ENCODE results near the gene IPO8.

IPO8 gene

DNA sequence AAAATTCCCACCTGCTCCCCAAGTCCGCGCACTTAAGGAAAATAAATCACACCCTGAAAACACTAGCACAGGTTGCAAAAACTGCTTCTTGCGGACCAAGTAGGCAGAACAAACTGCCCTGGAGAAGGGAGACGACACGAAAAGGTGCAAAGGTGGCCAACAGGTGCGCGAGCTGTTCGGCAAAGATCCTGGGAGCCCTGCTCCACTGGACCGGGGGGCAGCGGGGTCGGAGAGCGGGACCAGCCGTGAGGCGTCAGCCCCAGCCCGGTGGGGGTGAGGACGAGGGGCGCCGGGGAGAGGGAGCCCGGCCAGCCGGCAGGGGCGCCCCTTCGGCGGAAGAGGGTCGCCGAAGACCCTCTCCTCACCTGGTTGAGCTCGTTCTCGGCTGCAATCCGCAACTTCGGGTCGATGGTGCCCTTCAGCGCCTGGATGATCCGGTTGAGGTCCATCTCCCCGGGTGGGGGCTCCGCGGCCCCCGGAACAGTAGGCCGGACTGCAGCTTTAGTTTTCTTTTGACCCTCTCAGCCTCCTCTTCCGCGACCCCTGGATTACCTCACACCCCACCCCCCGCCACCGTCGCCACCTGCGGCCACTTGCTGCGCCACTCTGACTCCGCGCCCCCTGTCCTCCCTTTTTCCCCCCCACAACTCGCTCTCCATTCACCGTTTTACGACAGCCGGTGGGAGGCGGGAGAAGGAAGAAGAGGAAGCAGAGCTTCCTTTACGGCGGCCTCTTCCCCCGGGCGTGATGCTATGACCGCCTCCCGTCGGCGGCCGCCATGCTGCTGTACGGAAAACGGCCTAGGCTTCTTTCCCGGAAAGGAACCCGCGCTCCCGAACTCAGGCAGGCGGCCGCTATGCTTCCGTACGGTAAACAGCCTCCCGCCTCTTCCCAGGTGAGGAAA lies at the start of gene IPO8:
TSS of gene IPO8 (minus strand) at position 671 of the 904 bp plus-strand sequence. CDS start at position 449, 222 bp downstream.
- DNase-seq = peak; percentile 89

DNA sequence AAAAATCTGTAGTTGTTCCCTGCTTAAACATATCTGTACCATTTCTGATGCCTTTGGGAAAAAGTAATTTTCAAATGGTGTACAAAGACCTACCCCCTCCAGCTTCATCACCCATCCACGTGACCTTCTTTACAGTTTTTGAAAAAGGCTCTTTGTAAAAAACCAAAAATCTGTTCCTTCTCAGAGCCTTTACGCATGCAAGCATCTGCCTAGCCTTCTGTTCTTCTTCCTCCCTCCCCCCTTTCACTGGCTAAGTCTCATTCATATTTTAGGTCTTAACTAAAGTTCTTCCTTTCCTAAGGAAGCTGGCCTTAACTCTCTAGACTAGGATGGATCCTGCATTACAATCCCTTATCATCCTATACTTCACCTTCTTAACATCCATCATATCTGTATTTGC lies 48.7 kb upstream of the IPO8 start:
- DNase-seq = no peak

DNA sequence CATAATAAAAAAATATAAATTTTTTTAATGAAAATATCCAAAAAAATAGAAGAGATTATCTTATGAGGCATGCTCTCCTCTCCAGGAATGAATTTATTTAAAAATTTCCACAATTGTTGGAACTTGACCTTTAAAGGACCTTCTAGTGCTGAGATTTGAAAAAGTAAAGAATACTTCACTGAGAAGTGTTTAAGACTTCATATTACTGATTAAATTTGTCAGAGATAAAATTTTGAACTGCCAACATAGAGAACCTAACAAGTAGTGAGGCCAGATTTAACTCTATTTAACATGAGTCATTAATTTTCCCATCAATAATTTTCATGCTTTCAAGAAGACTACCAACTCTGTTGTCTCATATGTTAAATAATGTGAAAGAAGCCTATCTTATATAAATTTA lies 44.6 kb upstream of the IPO8 start:
- DNase-seq = no peak

DNA sequence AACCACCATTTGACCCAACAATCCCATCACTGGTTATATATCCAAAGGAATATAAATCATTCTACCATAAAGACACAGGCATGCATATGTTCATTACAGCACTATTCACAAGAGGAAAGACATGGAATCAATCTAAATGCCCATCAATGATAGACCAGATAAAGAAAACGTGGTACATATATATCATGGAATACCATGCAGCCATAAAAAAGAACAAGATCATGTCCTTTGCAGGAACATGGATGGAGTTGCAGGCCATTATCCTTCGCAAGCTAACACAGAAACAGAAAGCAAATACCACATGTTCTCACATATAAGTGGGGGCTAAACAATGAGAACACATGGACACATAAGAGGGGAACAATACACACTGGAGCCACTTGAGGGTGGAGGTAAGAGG lies 43.4 kb upstream of the IPO8 start:
- DNase-seq = no peak

DNA sequence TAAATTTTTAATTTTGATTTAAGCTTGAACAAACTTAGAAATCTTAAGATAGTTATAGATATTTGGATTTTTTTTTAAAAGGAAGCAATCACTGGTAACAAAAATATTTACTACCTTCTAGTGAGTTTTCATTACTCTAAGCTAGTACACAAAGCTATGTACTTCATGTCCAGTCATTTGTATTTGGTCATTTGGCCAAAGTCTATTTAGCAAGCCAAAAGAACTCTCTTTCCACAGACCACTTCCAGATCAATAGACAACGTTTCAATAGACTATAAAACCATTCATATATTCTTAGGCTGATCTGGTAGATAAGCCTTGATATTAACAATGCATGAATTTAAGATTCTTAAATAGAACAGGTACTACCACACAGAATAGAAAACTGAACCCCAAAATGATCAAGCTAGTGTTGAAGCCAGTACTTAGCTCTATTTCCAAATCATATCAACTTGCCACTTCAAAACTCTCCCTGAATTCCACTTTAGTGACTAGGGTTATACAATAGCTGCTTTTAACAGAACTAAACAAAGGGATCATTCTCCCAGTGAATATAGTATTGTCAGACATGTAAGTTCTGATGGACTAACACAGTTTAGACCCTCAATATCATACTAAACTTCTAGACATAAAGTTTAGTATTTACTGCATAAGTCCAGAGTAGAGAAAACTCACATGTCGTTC lies 37.4 kb upstream of the IPO8 start:
- no peak for DNase-seq

DNA sequence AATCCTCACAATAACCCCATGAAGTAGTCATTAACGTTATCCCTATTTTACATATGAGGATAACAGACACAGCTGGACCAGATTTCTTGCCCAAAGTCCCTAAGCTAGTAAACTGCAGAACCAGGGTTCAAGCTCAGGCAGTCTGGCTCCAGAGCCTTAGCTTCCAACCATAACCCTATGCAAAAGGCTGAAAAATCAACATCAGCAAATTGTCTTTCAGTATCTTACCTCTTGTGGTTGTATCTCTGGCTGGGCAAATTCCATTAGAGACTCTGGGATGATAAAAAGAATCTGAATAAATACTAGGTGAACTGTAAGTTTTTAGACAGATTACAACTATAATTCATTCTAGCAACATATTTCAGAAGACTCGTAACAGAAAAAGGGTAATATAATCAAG lies 34.3 kb upstream of the IPO8 start:
- no peak for DNase-seq

DNA sequence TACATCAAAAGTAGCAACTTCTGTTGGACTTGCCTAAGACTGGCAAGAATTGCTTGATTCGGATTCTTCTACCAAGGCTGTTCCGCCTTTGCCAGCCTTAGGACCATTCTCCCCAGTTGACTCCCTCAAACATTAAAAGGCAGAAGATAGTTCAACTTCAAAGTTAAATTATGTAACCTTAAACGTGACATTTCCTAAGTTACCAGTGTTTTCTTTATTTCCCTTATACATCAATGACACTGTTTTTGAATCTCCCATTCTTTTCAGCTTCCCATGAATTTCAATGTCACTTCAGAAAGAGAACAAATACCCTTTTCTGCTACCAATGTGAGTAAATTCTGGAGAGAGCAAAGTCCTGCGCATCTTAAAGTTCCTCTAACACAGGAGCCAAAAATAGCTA lies 33.9 kb upstream of the IPO8 start:
- DNase-seq = no peak

DNA sequence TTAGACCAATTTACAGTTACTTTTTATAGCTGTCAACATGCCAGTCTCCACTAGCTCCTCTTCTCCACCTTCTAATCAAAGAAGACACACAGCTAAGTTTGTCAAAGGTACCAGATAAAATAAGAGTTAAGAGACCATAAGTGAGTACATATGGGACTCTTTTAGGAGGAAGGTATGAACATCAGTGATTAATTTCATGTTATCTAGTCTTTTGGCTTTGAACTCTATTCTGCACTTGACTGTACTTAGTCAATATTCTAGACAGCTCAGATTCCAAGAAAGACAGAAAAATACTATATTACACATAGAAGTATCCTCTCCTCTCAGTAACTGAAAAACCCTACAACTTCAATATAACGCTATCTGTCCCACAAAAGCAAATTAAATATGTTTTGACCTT lies 31.0 kb upstream of the IPO8 start:
- DNase-seq = no peak

DNA sequence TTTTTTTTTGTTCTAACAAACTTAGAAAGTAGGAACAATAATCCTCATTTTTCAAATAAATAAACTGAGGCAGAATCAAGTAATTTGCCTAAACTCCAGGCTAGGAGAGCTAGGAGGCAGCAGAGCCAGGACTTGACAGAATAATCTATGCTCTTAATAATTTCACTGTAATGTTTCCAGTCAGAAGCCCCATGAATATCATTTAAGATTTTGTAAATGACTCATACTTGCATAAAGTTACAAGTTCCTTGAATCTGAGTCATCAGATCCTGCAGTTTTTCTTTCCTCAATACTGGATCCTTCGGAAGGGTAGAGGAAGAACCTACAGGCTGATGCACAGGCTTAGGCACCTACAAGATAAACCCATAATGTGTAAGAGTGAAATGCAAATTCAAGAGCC lies 30.1 kb upstream of the IPO8 start:
- no peak for DNase-seq

DNA sequence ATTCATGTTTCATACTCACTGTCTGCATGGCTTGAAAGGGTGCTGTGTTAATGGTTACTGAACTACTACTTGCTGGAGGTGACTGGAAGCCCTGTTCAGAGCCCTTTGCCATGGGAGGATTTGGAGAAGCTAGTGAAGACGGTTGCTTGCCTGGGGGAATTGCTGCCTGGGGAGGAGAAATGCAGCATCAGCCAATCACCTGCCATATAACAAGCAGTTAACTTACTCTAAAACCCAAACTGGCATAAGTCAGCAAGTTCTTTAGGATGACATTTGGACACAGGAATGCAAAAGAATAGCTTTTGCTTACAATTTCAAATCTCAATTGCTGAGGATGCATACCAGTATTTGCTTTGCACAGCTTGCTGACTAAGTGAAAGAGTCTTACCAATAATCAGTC lies 23.4 kb upstream of the IPO8 start:
- DNase-seq = no peak

DNA sequence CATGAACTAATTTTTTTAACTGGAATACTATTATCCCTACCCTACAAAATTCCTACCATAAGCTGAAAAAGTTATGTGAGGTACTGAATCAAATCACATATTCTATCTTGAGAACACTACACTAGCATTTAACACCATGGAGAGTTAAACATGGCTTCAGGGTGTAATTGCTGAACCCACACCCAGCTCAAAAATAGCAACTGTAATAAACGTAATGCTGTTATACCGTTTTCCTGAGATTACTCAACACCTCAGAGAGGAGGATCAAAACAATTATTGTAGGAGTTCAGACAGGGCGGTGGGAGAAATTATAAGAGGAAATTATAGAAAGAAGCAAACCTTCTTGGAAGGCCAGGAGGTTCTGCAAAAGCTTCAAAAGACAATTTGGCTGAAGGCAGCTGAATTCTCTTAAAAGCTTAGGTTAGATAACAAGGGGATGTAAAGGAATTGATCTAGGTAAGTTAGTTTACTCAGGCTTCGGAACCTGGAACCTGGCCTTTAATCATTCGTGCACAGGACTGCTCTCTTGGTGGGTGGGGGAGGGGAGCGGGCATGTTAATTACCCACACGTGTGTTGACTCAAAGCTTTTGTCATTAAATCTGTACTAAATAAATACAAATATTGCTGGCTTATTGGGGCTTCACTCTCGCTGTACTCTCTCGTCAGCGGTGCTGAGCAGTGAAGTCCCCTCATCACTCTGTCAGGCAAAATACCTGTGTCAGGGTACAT lies 12.1 kb upstream of the IPO8 start:
- no peak for DNase-seq

DNA sequence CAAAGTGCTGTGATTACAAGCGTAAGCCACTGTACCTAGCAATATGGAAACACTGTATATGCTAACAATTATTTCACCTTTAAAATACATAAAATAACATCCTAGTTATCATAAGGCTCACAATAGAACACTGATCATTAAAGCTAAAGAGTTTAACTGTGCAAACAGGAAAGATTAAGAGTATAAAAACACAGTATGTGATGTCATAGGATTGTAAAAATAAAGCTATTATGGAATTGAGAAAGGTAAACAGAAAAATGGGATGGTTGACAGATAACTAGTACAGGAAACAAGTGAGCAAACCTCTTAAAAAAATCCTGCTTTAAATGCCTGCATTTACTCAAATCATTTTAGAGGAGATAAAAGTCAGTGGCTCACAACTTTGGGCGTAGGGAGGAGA lies 10.8 kb upstream of the IPO8 start:
- no peak for DNase-seq

DNA sequence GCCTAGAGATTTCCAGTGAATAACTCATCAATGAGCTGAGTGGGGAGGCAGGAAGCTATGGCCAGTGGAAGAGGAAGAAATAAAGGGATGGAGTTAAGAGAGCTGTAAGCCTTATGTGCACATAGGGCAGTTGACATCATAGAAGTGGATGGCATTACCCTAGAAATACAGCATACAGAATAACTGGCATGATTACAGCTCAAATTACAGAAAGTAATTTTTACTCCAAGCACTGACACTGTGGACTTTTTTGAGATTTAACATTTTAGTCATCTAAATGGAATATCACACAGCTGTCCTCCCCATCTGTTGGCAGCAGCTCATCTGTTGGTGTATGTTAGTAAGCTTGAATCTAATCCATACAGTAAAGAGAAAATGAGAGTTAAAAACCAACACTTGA lies 5.4 kb upstream of the IPO8 start:
- no peak for DNase-seq

DNA sequence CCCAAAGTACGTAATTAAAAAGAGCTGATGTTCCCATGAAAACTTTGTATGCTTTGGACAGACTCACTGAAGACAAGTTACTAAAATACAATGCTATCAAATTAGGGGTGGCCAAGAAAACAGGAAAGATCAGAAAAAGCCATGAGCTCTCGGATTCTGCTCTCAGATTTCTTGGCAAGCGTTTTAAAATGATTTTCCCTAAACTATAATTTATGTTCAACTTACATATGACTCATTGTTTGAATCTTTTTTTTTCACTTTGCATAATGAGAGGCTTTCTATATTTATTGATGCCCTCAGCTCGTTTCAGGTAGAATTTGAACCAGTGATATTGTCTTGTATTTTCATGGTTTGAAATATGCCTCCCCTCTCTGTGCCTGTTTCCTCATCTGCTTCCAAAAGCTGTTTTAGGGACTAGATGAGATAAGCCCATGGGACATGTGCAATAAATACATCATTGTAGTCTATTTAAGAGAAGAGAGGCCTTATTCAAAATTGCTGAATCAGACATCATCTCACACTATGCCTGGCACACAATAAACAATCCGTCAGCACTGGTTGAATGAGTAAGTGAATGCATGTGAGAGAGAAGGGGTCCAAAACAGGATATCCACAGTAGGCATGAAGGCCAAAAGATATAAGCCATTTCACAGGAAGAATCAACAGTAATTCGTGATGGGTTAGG lies 4.7 kb upstream of the IPO8 start:
- DNase-seq = no peak

DNA sequence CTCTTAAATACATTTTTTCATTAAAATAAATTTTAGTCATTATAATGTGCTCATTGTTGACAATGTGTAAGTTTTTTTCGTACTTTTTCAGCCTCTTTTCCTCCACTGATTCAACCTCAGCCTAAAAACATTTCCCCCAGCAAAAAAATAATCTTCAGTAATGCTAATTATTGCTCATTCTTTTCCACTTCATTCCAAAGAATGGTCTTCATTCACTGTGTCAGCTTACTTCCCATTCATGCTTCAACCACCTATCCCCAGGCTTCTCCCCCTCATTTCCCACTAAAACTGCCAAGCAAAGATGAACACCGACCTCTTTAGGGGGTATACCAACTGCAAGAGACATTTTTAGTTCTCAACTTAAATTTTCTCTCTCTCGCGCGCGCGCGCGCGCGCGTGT lies 2.7 kb upstream of the IPO8 start:
- DNase-seq = no peak

DNA sequence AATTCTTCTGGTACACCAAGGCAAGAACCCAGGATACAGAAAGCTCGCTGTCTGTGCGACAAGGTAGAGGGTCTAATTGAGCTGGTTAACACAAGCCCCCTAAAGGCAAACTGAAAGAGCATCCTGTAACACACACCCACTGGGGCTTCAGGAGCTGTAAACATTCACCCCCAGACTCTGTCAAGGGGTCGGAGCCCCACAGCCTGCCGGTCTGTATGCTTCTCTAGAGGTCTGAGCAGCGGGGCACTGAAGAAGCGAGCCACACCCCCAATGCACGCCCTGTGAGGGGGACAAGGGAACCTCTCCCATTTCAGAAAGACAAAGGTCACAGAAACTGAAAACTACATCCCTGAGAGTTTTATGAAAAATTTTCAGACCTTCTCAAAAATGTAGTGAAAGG lies 1.3 kb upstream of the IPO8 start:
- DNase-seq = no peak

DNA sequence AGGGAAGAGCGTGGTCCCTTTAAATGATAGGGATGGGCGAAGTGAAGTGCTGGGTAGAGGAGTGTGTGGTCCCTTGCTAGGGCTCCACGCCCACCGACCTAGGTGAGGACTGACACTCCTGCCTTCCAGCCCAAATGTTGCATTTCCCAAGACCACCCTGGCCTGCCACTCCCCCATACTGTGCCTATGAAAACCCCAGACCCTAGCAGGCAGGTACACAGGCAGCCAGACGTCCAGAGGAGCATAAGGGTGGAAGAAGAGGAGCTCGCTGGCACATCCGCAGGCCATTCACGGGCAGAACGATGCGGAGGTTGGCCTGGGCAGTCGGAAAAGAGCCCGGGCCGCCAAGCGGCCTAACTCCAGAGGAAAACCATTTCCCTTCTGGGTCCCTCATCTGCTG lies 817 bp upstream of the IPO8 start:
- no peak for DNase-seq

DNA sequence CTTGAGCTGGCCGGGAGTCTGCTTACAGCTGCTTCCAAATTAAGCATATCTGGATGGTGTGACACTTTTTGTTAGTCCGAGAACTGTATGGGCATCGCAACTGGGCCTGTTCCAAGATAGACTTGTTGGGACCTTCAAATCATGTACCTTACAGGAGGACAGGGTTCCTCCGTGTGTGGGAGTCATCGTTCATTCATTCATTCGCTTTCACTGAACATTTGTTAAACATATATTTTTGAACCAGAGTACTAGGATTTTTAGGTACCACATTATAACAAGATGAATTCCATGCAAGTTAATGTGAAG lies 387 bp upstream of the IPO8 start:
- DNase-seq = no peak

DNA sequence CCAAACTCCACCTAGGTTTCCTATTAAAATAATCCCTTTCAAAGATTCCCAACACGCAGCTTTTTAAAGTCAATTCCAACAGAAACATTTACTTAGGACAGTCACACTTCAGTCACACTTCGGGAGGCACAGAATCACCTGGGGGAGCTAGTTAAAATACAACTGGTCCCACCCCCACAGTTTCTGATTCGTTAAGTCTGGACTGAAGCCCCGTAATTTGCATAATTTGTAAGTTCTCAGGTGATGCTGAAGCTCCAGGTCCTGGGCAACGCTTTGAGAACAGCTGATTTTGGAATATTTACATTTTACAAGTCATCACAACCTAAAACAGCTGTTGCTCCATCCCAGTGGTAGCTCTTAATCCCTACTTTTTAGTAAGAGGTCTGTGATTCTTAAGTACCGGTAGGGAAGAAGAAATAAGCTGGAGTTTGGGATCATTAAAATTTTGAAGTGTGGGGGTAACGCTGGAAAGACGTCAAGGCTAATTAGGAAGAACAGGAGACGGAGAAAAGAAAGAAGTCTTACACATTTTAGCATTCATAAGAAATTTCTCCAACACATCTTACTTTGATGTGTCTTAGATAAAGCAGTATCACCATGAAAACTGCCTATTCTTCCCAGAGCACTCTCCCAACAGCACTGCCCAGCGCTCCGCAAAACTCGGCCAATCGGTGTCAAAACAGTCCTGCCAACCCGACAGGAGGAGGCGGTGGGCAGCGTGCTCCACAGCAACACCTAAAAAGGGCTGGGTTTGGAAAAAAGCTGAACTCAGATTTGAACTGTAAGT lies 1.1 kb downstream of the IPO8 start:
- DNase-seq = peak; percentile 8

DNA sequence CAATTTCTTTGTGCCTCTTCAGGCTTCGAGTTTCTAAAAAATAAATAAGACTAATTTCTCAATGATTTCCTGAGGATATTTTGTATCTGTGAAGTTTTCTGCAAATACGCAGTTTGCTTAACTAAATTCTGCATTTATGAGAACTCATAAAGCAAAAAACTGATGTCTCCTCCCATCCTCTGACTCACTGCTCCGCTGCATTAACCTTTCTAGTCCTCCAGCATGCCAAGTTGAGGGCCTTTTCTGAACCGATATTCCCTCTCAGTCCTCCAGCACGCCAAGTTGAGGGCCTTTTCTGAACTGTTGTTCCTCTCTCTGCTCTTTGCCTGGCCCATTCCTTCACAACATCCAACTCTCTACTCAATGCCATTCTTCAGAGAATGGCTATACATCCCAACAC lies 3.2 kb downstream of the IPO8 start:
- DNase-seq = no peak

DNA sequence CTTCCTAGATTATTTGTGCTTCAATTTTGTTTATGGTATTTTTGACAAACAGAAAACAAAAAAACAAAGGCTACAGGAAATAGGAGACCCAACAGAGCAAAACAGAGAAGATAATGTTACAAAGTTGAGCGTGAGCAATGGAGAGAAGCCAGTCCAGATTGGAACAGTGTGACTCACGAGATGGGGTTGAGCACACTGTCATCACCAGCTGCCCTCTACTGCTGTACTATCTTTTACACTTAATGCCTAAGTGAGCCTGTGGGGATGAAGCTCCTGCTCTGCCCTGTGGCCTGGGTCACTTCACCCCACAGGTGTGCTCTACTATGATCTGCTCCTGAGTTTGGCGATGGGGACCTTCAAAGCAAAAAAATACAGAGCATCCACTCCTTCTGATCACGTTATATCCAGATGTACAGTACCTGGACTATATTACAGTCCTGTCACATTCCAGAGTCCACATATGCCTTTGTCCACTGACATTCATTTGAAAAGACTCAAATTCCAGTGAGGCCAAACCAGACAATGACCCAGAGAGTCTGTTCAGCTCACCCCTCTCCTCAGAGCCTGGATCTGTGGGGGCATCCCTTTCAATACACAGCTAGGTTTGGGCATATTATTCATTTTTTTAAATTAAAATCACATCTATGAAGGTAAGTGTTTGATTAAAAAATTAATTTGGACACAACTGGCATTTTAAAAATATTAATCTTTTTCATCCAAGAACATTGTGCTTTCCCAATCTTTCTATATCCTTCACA lies 4.4 kb downstream of the IPO8 start:
- no peak for DNase-seq

All from CD4-positive, alpha-beta T cell treated with Interleukin-10 for 1 hour (primary cell).